Ramos (cell line): ENCODE results near the gene RBM33.

Source experiments
- in situ Hi-C: fragments of 300-500 bp; cut with MboI; formaldehyde crosslinking; loops from one replicate; pipeline ENCODE4 v1.14.3; 2022; ENCODE audit warnings: low sequenced_read_pairs; ENCODE audit not compliant: unreplicated experiment

Gene RBM33

DNA sequence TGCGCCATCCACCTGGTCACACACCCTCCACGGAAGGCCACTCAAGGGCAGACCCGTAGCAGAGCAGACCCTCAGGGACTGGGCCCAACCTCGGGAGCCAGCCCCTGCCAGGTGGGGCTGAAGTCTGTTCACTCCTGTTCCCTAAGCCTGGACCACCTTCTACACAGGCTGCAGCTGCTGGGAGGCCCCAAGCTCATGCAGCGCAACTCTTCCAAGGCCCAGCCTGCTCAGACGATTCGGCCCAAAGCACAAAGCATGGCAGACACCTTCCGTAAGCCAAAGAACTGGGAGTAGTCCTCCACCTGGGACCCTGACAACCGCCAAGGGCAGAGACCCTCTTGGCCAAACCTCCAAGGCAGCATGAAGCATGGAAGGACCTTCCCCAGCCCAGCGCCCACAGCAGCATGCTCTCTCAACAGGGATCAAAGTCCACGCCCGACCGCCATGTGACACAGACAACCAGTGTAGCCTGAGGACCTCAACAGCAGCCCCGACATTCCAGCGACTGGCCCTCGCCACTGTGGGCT lies 156.3 kb downstream of the RBM33 start:
- in situ Hi-C loops: loop anchor here (25.0 kb wide), 1 partner anchor 1011 kb away; no protein-coding TSS in a partner anchor

GRCh38 chr7:155802291-155802690 lies 157.8 kb downstream of the RBM33 start:
- in situ Hi-C loops: loop anchor here (25.0 kb wide), 1 partner anchor 1010 kb away; no protein-coding TSS in a partner anchor

DNA sequence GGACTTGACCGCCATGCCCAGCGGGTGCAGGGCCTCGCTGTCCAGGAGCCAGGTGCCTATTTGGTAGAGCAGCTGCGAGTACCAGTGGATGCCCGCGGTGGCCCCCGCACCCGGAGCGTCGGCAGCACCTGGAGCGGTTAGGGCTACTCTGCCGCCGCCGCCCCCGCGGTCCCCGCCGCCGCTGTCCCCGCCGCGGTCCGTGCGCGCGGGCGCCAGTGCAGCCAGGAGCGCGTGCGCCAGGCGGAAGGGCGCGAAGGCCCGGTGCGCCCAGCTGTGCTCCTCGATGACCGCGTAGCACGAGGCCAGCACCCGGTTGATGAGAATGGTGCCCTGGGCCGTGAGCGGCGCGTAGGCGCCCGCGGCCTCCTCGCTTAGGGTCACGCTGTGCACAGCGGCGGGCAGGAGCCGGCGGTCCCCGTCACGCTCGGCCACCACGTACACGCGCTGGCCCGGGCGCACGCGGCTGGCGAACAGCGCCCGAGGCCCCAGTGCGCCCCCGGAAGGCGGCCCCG lies 158.5 kb downstream of the RBM33 start:
- in situ Hi-C loops: loop anchor here (25.0 kb wide), 1 partner anchor 1009 kb away; no protein-coding TSS in a partner anchor

- in situ Hi-C loops: loop anchor here (25.0 kb wide), 1 partner anchor 1009 kb away; no protein-coding TSS in a partner anchor
Measured at GRCh38 chr7:155803418-155804376, 159.2 kb downstream of the RBM33 start.

GRCh38 chr7:155804431-155804831 lies 160.0 kb downstream of the RBM33 start:
- in situ Hi-C loops: loop anchor here (25.0 kb wide), 1 partner anchor 1008 kb away; no protein-coding TSS in a partner anchor

DNA sequence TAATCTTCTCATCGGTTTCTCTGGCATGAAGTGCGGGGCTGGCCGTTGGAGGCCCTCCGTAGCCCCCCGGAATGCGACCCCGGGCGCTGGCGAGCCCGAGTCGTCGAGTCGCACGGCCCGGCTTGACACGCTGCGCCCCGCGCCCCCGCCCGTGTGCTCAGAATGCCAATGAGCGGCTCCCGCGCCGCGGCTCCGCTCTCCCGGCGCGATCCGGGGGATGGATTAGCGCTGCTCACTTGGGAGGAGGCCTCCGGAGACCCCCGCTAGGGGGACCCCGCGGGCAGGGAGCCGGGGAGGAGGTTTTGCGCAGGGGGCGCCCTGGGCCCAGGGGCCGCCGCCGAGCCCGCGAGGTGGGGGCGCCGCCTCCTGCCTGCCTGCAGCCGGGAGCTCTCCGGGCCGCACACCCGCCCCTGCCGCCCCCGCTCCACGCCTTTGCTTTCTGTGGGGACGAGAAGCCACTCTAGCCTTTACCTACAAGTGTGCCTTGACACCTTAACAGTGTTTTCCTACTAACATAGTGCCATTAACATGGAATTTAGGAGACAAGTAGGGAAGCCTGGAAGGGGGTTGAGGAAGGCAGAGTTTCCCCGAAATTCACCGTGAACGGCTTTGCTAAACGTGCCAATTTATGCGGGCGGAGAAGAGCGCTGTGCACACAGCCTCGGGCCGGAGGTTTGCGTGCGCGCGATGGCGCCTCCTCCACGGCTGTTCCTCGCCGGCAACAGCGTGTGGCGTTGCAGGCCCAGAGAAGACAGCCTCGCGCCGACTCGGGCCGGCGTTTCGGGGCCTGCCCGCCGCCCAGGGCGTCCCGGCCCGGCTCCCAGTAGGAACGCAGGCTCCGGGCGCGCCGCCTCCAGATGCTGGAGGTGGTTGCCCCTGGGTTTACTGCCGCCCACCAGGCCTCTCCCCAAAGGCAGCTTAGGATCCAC lies 160.7 kb downstream of the RBM33 start:
- in situ Hi-C loops: loop anchor here (25.0 kb wide), 1 partner anchor 1007 kb away; no protein-coding TSS in a partner anchor

DNA sequence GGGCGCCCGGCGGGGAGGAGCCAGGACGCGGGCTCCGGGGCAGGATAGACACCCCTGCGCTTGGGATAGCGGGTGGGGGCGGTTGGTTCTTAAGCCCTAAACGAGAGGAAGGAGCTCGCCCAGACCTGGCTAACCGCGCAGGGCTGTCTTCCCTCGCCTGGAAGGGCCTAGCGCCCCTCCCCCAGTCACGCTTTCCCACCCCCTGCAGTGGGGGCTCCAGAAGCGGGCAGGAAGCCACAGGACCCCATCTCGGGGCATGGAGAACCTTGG lies 161.3 kb downstream of the RBM33 start:
- in situ Hi-C loops: loop anchor here (25.0 kb wide), 1 partner anchor 1007 kb away; no protein-coding TSS in a partner anchor

DNA sequence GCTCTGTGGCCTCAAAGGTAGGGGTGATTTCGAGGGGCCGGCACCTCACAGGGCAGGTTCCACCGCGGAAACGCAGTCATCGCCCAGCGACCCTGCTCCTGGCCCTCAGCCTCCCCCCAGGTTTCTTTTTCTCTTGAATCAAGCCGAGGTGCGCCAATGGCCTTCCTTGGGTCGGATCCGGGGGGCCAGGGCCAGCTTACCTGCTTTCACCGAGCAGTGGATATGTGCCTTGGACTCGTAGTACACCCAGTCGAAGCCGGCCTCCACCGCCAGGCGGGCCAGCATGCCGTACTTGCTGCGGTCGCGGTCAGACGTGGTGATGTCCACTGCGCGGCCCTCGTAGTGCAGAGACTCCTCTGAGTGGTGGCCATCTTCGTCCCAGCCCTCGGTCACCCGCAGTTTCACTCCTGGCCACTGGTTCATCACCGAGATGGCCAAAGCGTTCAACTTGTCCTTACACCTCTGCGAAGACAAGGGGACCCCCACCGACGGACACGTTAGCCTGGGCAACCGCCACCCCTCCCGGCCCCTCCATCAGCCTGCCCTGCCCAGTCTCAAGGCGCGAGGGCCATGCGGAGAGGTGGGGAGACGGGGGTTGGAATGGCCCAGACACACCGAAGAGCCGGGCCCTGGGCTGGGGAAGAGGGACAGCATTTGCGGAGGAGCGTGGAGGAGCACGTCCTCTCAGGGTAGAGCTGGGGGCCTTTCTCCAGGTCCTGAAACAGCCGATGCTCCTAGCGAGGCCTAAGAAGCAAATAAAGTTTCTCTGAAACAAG lies 161.8 kb downstream of the RBM33 start:
- in situ Hi-C loops: loop anchor here (25.0 kb wide), 1 partner anchor 1006 kb away; no protein-coding TSS in a partner anchor

DNA sequence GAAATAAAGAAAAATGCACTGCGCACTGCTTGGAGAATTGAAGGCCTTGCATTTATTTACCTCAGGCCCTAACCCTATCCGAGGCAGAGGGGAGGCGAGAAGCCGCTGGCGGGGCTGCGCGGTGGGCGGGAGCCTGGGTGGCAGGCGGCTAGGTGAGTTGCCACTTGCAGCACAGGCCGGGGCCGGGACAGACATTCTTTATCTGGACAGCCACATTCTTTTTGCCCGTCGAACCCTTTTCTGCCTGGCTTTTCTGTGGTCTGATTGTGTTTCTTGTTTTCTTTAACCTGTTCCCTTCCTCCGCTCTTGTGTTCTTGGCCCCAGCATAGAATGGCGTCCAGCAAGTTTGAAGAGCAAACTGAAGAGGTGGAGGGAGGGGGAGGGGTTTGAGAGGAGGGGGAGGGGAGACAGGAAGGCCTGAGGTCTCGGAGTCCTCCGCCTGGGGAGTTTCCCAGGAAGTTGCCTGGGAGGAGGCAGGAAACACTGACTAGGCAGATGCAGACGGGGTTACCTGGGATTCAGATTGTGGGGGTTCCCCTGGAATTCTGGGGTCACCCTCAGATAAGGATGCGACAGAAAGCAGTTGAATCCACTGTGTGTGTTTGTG lies 162.7 kb downstream of the RBM33 start:
- in situ Hi-C loops: loop anchor here (25.0 kb wide), 1 partner anchor 1005 kb away; no protein-coding TSS in a partner anchor

- in situ Hi-C loops: loop anchor here (25.0 kb wide), 1 partner anchor 1004 kb away; no protein-coding TSS in a partner anchor
Measured at GRCh38 chr7:155807789-155808548, 163.5 kb downstream of the RBM33 start.

DNA sequence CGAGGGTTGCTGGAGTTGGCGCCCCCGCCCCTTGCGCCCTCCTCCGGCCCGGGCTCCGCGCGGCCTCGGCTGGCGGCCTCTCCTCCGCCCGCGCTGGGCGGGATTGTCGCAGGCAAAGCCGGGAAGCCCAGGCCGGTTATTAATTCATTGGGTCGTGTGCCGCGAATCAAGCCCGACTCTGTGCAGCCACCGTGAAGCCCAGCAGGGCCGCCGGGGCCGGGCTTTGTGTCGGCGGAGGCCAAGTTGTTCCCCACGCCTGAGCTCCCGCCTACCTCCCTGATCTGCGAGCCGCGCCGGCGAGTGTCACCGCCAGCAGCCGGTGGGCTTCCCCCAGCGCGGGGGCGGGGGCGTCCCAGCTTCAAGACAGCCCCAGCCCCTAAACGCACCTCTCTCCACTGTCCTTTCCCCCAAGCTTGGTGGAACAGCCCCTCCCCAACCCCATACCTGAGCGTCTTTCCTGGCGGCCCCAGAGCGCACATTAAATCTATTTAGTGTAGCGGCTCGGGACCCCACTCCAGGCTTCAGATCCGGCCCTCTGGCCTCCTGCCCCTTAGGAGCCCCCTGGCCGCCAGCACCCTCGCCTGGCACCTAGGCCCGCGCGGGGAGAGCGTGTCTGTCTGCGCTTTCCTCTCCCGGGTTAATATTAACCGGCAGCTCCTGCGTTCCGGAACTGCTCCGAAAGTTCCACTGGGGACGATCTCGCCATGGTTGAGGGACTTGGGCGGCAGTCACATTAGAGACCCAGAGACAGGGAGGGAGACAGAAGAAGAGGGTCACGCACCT lies 164.3 kb downstream of the RBM33 start:
- in situ Hi-C loops: loop anchor here (25.0 kb wide), 1 partner anchor 1004 kb away; no protein-coding TSS in a partner anchor

- in situ Hi-C loops: loop anchor here (25.0 kb wide), 1 partner anchor 1003 kb away; no protein-coding TSS in a partner anchor
Measured at GRCh38 chr7:155809332-155809946, 165.0 kb downstream of the RBM33 start.

GRCh38 chr7:155809947-155810769 lies 165.7 kb downstream of the RBM33 start:
- in situ Hi-C loops: loop anchor here (10.0 to 25.0 kb wide), 2 partner anchors 655 to 1002 kb away; no protein-coding TSS in a partner anchor

DNA sequence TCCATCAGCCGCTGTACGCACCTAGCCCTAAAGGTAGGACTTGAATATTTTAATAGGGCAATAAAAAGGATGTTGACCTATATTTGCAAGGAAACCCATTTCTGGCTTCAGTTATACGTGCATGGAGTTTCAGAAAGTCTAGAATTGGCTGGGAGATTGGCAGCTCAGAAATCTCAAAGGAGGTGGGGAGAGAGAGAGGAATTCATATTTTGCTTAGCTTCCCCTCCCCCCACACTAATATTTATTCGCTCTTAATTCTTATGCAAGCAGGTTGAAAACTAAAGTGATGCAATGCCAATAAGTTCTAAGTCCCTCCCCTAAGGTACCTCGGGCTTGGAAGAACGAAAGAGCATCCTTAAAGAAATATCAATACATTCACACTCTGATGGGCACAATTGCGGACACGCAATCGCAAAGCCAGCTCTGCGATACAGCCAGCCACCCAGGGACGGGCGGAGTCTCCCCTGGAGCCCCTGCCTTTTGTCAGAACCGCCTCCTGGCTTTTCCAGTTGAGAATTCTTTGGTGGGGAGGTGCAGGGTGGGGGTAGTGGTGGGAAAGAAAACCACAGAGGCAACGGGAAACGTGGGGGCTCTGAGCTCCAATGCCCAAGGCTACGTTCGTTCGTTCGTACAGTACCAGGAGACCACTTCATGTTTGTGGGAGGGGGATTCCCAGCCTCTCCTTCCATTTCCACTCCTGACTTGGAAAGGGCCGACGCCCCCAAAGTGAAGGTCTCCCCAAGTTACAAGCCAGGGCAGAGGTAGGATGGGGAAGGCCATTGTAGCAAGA lies 166.5 kb downstream of the RBM33 start:
- in situ Hi-C loops: loop anchor here (10.0 to 25.0 kb wide), 2 partner anchors 654 to 1001 kb away; no protein-coding TSS in a partner anchor

- in situ Hi-C loops: loop anchor here (10.0 to 25.0 kb wide), 2 partner anchors 653 to 1001 kb away; no protein-coding TSS in a partner anchor
Measured at GRCh38 chr7:155811560-155811894, 167.1 kb downstream of the RBM33 start.
